ENCODE results near the gene SLC25A24.

DNA sequence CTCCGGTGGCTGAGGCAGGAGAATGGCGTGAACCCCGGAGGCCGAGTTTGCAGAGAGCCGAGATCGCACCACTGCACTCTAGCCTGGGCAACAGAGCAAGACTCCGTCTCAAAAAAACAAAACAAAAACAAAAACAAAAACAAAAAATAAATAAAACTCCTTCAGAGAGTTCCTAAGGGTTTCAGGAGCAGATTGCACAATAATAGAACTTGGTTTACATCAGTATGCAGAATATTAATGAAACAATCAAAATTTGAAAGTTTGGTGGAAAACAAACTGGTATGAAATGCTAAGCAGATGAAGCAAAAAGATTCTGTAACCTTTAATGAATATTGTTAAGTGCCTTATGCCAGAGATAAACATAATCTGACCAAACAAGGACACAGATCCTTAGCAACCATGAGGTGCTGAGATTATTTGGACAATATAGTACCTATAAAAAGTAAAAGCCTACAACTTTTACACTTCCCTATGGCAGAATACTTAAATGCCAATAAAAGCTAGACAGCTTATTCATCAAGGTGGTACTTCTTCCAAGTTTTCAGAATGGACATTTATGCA lies 41.2 kb downstream of the SLC25A24 start:
- no peak for TF ChIP-seq YY1 (IDR thresholded peaks at IDR 0.05; ENCODE audit: insufficient read depth, insufficient read length)
- no peak for TF ChIP-seq ZNF274 (IDR thresholded peaks at IDR 0.05; ENCODE audit: low read depth, low read length)

Data from NT2/D1 (cell line).